Stimulated activated CD8-positive, alpha-beta memory T cell treated with anti-CD3 and anti-CD28 coated beads, Interleukin-12 subunit alpha, Interleukin-12 subunit beta, amount 100 ng/mL, for 24 hours (primary cell): ENCODE measurements around the gene C2CD3.

Experiments
- DNase-seq: peaks from one replicate; pipeline ENCODE4 v3.0.0-alpha.2; 2020; ENCODE audit errors: extremely low read depth

Gene C2CD3

DNA sequence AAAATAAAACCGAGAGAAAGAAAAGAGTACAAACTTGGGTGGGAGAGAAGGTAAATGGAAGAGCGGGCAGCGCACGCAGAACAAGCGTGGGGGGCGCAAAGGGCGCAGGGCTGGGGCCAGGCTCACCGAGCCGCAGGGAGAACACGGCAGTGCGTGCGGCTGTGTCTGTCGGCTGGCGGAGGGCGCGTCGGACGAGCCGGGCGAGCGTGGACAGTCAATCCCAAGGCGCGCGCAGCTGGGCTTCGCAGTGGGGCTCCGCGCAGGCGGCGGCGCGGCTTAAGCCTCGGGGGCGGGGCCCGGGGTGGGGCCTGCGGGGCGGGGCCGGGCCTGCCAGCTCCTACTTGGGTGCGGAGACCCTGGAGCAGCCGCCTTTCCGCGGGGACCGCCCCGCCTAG, 188.2 kb downstream of the C2CD3 start, which contains the start of gene UCP2:
Gene UCP2 (minus strand): TSS at position 249 of the 395 bp plus-strand sequence. CDS start 4,465 bp downstream, outside the sequence.
- peak; percentile 73 for DNase-seq

DNA sequence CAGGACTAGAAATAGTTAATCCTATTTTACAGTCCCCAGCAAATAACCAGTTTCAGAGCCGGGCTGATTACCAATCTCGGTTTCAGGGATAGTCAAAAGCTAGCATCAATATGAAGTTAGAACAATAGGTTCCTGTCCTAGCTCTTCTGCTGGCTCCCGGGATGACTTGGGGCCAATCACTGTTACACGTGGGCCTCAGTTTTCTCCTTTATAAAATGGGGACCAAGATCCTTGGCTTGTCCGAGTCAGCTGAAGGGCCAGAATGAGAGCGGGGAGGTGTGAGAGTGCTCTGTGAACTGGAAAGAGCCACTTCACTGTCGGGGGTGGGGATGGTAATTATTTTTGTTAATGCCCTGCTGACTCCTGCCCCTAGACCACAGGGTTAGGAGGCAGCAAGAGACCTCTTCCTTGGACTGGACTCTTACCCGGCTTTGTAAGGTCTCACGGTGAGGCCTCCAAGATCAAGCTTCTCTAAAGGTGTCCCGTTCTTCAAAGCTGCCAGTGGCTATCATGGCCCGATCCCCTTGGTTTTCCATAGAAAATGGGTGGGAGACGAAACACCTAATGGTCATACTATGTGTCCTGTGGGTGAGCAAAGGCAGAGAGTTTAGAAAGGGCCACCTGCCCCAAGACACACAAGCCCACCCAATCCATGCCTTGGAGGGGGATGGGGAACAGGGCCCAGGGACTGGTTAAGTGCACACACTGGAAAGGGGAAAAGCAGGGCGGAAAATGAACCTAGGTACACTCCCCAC, 189.6 kb downstream of the C2CD3 start:
- DNase-seq = no peak

DNA sequence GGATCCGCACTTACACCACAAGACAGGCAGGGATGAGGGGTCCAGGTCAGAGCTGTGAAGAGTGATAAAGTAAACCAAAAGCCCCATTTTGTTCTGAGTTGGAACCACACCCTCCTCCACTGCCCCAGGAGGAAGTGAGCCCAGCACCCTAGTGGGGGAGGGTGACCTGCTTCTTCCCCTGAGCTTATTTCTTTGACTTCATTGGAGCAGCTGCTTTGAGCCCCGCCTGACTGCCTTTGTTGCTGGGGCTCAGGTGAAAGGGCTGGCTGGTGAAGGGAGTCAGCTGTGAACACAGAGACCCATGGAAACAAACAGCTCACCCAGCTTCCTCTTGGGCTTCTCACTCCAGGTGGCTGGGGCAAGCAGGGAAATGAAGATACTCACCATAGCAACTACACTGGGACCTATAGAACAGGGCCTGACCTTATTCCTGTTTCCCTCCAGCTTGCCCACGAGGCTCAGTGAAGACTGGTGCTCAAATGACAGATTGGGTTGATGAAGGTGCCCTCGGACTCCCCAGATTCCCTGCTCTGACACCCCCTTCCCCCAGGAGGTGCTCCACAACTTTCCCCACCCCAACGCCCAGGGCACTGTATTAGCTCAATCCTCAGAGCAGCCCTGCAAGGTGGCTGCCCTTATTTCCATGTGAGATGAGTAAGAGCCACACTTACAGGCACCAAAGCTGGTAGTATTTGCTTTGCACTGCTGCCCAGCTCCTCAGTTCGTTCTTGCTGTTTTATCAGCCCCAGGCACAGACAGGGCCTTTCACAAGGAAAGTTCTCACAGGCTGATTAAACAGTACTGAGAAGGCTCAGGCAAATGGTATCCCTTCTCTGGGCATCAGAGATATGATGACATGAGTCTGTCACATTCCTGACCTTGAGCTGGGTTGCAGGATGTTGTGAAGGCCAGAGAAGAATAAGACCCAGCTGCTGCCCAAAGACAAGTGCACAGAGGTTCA, 190.5 kb downstream of the C2CD3 start:
- DNase-seq = no peak

DNA sequence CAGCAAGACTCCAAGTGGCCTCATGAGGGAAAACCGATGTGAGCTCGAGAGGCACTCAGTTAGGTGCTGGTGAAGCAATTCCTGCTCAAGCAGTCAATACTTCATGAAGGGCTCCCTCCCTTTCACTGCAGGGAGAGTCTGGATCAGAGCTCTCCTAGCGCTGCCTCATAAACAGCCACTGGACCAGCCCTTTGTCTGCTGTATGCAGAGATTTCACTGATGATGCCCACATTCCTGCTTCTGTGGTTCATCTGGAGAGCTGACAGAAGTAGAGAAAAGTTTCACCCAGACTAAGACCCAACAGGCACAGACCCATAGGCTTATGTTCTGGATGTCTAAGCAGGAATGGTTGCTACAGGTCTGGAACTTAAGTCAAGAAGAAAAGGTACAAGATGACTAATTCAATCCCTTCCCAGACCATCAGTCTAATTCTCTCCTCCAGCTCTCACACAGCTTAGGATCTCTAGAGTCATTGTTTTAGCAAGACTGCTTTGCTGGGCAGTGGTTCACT, 192.2 kb downstream of the C2CD3 start:
- DNase-seq = no peak

DNA sequence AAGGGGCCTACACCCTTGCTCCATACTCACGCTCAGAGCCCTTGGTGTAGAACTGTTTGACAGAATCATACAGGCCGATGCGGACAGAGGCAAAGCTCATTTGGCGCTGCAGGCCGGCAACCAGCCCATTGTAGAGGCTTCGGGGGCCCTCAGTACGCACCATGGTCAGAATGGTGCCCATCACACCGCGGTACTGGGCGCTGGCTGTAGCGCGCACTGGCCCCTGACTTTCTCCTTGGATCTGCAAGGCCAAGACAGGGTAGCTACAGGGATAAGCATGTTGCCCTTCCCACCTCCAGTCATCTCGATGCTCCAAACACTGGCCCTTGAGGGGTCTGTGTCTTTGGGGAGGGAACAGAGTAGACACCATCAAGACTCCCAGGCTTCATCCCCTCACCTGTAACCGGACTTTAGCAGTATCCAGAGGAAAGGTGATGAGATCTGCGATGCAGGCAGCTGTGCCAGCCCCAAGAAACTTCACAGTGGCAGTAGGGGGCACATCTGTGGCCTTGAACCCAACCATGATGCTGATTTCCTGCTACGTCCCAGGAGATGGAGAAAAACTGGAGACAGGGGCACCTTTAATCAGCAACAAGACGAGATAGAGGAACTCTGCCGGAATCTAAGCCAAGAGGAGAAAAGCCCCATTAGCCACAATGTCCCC, 192.8 kb downstream of the C2CD3 start:
- no peak for DNase-seq

DNA sequence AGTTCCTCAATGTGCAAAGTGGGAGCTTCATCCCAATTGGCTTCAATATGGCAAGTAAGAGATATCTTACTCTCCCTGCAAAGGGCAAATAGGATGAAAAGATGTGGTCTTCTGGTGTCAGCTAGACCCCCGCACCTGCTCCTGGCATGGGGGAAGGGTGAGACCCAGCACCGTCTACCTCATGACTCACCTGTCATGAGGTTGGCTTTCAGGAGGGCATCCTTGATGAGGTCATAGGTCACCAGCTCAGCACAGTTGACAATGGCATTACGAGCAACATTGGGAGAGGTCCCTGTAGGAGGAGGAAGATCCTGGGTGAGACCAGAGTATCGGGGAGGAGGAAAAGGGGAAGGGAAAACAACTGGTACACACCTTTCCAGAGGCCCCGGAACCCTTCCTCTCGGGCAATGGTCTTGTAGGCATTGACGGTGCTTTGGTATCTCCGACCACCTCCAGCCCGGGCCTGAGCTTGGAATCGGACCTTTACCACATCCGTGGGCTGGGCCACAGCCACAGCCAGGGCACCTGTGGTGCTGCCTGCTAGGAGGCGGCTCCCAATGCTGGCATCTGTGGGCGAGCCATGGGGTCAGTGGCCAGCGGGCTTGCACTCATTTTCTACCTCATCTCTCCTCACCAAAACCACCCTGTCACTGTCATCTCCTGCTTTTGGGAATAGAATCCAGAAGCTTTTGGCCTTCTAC, 194.2 kb downstream of the C2CD3 start:
- no peak for DNase-seq

DNA sequence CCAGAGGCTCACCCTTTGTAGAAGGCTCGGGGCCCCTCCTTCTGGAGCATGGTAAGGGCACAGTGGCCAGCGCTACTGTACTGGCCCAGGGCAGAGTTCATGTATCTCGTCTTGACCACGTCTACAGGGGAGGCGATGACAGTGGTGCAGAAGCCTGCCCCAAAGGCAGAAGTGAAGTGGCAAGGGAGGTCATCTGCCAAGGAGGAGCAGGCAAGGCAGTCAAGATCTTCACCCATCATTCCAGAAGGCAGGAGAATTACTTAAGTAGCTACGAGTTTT, 195.4 kb downstream of the C2CD3 start:
- DNase-seq = no peak

DNA sequence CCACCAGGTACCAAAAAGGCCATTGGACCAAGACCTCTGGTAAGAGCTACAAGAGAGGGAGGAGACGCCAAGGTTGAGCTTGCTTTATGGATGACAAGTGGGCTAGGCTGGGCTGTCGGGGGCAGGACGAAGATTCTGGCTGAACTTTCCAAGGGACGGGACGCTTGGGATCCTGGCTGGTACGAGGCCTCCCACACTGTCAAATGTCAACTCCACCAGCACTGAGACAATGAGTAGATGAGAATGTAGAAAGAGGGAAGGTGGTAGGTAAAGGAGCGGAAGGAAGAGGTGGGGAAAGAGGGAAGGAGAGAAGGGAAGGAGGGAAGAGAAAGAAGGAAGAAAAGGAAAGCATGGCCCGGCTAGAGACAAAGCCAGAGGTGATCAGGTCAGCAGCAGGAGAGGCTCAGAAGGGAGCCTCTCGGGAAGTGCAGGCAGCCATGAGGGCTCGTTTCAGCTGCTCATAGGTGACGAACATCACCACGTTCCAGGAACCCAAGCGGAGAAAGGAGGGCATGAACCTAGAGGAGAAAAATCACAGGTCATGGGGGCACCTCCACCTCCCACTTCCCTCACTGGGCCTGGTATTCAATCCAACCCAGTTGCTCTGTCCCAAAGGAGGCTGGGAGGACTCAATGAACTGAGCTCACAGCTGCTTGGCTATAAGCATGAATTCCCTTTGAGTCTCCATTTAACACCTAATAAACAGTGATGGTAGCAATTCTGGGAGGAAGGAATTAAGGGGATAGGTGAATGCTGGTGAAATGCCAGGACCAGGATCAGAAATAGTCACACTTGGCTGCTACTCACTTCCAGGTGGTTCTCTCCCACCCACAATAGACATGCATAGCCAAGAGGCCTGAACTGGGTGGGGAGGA, 196.0 kb downstream of the C2CD3 start:
- DNase-seq = no peak

DNA sequence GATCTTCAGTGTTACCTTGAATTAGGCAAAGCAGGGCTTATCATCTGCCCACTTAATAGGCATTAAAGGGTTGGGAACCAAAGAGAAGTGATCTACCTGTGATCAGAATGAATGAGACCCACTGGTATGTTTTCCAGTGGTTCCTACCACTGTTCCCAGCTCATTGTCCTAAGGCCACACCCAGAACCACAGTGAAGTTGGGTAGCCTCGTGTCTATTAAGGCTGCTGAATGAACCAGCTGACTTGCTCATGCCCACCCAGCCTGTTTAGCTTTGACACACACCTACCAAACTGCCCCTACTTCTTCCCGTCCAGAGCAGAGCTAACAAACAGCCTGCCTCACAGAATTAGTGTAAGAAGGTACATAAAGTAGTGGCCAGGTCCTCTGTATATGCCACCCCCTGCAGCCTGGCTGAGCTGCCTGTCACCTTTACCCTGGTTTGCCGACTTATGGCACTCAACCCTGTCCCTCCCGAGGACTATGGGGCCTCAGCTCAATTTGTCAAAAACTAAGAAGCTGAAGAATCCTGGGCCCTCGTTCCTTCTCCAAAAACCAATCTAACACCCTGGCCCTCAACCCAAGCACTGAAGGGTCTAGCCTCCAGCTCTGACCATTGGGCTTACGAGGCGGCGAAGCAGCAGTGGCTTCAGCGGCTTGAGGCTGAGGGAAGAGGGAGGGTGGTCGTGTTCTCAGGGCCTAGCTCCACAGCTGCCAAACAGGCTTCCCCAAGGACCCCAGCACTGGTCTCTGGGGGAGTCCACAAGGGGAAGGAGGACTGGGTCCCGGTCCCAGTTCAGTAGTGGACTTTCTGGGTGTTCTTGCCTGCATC, 198.0 kb downstream of the C2CD3 start:
- no peak for DNase-seq

DNA sequence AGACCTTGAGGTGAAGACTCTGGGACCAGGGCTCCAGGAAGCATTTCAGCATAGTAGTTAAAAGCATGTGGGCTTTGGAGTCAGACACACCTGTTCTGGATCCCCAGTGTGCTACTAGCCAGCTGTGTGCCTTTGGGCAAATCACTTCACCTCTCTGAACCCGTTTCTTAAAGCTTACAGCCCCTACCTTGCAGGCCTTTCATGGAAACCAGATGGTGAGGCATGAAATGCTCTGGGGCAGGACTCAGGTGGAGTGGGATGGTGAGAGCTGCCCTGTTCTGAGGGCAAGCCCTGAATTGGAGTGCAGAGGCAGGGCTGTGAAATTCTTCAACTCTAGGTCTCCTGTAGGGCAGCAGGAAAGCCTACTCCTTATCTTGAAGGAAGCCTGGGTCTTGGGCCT, 198.6 kb downstream of the C2CD3 start:
- no peak for DNase-seq

DNA sequence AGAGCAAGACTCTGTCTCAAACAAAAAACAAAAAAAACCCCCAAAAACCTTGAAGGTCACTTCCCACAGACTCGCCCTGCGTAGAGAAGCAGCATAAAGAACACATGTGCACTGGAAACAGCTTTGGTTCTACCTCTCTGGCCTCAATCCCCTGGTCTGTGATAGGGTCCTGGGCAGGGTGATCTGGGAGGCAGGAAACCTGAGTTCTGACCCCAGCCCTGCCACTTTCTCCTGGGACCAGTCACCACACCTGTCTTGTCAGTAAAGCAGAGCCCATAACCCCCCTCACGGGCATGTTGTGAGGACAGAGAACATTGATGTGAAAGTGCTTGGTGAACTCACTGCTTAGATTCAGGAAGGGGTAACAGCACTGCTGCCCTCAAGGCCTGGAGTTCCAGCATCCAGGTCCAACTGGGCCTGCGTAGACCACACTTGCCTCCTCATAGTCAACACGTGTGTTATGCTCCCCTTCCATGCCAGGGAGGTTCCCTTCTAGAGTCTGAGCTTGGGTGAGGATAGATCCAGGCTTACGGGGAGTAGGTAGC, 199.6 kb downstream of the C2CD3 start:
- DNase-seq = no peak

DNA sequence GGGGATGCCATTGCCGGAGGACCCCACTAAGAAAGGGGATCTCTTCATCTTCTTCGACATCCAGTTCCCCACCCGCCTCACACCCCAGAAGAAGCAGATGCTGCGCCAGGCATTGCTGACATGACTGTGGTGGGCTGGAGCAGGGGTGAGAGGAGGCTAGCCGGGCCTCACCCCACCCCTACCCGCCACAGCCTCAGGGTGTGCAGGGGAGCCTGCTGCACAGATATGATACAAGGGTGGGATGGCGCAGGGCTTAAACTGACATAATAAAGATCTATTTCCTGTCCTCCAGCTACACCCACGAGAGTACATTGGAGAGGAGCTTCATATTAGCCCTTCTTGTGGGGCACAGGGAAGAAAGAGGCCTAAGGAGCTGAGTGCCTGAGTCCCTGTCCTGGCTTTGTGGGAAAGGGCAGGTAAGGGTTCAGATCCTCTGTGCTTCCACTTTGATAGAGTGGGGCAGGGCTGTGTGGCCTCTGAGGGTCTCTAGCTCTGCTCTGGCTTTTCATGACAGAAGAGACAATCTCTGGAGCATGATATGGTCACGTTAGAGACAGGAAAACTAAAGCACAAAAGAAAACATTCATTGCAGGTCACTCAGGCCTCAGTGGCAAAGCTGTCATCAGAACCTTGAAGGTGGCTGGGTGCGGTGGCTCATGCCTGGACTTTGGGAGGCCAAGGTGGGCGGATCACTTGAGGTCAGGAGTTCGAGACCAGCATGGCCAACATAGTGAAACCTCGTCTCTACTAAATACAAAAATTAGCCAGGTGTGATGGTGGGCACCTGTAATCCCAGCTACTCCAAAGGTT, 200.6 kb downstream of the C2CD3 start:
- no peak for DNase-seq

DNA sequence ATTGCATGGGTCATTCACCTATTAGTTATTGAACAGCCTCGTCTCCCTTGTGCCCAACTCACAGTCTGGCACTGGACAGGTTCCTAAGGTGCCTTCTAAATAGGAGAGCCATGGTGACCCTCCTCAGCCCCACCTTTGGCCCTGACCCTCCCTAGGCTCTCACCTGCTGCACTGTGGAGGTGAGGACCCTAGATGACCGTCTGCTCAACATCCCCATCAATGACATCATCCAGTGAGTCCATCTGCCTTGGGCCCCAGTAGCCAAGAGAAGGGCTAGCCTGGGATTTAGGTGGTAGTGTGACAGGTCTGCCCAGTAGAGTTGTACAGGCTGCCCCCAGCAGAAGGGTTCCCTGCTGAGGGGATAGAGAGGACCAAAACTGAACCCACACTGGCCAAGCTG, 201.7 kb downstream of the C2CD3 start:
- no peak for DNase-seq

DNA sequence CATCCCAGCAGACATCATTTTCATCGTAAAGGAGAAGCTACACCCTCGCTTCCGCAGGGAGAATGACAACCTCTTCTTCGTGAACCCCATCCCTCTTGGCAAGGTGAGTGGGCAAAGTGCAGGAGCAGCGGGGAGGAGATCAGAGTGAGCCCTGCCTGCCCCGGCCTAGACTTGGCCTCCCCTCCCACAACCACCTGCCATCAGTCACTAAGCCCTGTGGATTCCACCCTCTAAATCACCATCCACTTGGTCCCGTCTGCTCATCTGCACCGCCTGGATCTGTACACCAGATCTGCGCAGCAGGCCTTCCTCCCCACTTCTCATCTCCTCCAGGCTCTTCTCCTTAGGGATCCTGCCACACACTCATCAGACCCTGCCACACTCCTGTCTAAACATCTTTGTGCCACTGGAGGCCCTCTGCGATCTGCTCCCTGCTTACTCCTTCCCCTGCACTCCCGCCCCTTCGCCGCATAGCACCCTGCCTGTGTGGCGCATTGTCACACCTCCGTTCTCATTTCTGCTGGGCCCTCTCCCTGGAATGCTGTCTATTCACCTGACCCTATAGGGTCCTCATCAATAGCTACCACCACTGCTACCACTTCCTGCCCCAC, 202.3 kb downstream of the C2CD3 start:
- no peak for DNase-seq

DNA sequence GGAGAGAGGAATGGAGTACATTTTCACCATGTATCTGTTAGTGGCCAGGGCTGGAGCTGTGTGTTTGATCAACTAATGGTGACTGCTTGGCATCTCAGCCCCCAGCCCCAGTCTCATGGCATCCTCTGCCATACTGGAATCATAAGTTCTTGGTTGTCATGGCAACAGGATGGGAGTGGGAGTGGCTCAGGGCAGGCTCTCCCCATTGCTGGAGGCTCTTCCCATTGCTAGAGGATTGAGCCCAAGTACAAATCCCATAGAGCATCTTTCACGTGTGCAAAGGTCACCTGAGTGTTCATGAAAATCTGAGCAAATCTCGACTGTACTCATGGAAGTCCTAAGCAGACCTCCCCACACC, 205.1 kb downstream of the C2CD3 start:
- no peak for DNase-seq

DNA sequence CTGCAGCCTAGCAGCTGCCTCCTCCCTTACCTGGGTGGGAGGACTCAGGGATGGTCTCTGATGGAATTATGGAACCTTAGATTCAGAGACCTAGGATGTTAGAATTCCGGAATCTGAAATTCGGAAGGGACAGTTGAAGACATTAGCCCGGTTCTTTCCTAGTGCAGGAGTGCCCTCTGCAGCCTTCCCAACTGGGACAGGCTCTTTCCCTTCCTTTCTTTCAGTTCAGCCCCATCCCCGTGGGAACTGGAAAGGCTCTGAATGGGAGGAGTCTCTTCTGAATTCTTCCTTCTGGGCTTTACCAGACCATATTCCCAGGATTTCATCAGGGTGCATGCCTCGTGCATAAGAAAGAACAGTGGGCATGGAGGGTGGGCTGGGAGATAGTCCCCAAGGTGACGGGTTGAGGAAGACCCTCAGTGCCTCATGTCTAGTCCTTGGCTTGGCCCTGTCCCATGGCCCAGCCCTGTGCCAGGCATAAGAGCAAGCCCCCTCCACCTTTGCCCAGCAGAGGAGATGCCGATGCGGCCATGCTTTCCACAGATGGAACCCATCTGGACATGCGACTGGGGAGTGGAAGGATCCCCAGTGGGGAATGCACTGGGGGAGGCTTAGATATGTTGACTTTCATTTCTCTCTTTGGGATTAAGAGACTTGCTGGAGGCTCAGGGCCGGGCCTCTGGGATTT, 205.6 kb downstream of the C2CD3 start:
- DNase-seq = no peak

DNA sequence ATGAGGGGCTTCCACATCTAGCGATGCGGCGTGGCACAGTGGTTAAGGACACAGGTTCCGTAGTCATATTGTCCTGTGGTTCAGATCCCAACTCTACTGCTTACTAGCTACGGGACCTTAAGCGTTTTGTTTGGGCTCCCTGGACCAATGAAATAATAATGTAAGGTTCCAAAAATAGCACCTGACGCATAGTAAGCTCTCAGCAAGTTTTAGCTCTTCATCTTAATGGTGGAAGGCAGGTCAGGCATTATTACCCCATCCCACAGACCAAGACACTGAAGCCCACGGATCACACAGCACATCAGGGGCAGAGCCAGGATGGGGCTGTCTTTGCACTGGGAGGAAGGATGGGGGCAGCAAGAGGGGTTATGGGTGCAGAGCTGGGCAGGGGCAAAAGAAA, 206.9 kb downstream of the C2CD3 start:
- no peak for DNase-seq
